HG03108 (cell line): ENCODE results near the gene CNGA1.
"Not testable (repeated sequence)": the region's sequence is repeated elsewhere in the genome, so short reads cannot be mapped to it uniquely, and the experiment has no call there.

ENCODE experiments used
- ATAC-seq: cut with Tn5 transposase; IDR thresholded peaks from one replicate; pipeline ENCODE4 v1.9.1; 2021; ENCODE audit warnings: moderate library complexity; ENCODE audit not compliant: unreplicated experiment

The CNGA1 gene

GRCh38 chr4:47974566-47974965 is 41.9 kb downstream of the CNGA1 start:
- ATAC-seq, result no peak

- no peak for ATAC-seq
Measured at GRCh38 chr4:47972721-47973120, 43.8 kb downstream of the CNGA1 start.

GRCh38 chr4:47972181-47972580 is 44.3 kb downstream of the CNGA1 start:
- ATAC-seq, result no peak

GRCh38 chr4:47968847-47969246 is 47.6 kb downstream of the CNGA1 start:
- ATAC-seq, result no peak

GRCh38 chr4:47954677-47955076 is 61.8 kb downstream of the CNGA1 start:
- no peak for ATAC-seq

GRCh38 chr4:47954245-47954644 is 62.2 kb downstream of the CNGA1 start:
- no peak for ATAC-seq

GRCh38 chr4:47945930-47946726 is 70.4 kb downstream of the CNGA1 start:
- ATAC-seq, result no peak

- no peak for ATAC-seq
Measured at GRCh38 chr4:47942081-47942819, 74.2 kb downstream of the CNGA1 start.

- ATAC-seq, result no peak
Measured at GRCh38 chr4:47939456-47939855, 77.0 kb downstream of the CNGA1 start.

- no peak for ATAC-seq
Measured at GRCh38 chr4:47936336-47936735, 80.1 kb downstream of the CNGA1 start.

GRCh38 chr4:47933840-47934239 is 82.6 kb downstream of the CNGA1 start:
- no peak for ATAC-seq

- no peak for ATAC-seq
Measured at GRCh38 chr4:47930971-47931804, 85.3 kb downstream of the CNGA1 start.

- ATAC-seq, result no peak
Measured at GRCh38 chr4:47929682-47930201, 86.7 kb downstream of the CNGA1 start.

GRCh38 chr4:47926667-47927258 is 89.7 kb downstream of the CNGA1 start:
- ATAC-seq, result peak; percentile 79

- ATAC-seq, result not testable (repeated sequence)
Measured at GRCh38 chr4:47923261-47923608, 93.2 kb downstream of the CNGA1 start.

- ATAC-seq, result not testable (repeated sequence)
Measured at GRCh38 chr4:47922436-47923260, 93.8 kb downstream of the CNGA1 start.

GRCh38 chr4:47917163-47917562 is 99.3 kb downstream of the CNGA1 start:
- ATAC-seq, result not testable (repeated sequence)

GRCh38 chr4:47915378-47915777 is 101.1 kb downstream of the CNGA1 start:
- no peak for ATAC-seq

GRCh38 chr4:47914926-47915237 is 101.6 kb downstream of the CNGA1 start:
- ATAC-seq, result no peak
